Measurements from ENCODE around the gene KIAA1958. TPM values are rescaled to one million over a fixed set of nuclear protein-coding genes. Genes with fewer than 3 reads are reported as not detected.

Gene KIAA1958
- total and polyA plus RNA-seq, 2 donors (not counting 1 experiment from before 2014, with no cell fraction given), result 2.4 to 15.3 TPM

DNA sequence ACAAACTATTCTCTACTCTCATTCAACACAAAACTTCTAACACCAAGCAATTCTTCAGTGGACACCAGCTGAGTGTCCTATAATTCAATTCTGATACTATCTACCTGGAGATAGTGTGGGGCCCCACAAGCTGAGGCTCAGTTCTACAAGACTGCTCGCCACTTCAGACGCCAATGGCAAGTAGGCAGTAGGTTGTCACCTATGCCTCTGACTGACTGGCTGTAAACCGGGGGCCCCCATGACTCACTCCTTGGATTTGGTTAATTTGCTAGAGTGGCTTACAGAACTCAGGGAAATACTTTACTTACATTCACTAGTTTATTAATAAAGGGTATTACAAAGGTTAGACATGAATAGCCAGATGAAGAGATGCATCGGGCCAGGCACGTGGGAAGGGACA lies 209.8 kb downstream of the KIAA1958 start:
- H3K27ac Mint-ChIP-seq, result no peak overlapping the region
- TF ChIP-seq EZH2 (IDR thresholded peaks at IDR 0.05; ENCODE audit: borderline replicate concordance, insufficient read depth, low read depth, low read length, poor library complexity, severe bottlenecking), result no peak
- TF ChIP-seq, protein P1, sequence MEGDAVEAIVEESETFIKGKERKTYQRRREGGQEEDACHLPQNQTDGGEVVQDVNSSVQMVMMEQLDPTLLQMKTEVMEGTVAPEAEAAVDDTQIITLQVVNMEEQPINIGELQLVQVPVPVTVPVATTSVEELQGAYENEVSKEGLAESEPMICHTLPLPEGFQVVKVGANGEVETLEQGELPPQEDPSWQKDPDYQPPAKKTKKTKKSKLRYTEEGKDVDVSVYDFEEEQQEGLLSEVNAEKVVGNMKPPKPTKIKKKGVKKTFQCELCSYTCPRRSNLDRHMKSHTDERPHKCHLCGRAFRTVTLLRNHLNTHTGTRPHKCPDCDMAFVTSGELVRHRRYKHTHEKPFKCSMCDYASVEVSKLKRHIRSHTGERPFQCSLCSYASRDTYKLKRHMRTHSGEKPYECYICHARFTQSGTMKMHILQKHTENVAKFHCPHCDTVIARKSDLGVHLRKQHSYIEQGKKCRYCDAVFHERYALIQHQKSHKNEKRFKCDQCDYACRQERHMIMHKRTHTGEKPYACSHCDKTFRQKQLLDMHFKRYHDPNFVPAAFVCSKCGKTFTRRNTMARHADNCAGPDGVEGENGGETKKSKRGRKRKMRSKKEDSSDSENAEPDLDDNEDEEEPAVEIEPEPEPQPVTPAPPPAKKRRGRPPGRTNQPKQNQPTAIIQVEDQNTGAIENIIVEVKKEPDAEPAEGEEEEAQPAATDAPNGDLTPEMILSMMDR (IDR thresholded peaks at IDR 0.05), result no peak
- Histone ChIP-seq H3K9me3 (ENCODE audit: control extremely low read depth in 1 of 3, control insufficient read depth in 2 of 3, insufficient read depth in 1 of 3, low read length in 2 of 3) (no peaks in the 10 kb centered on the region), H3K27ac (ENCODE audit: low read length in 2 of 2) (no peak overlapping the region), H3K79me2 (ENCODE audit: control insufficient read depth, insufficient read depth, low read length) (peaks cover 8% of the 10 kb centered on the region), H3K4me3 (ENCODE audit: control extremely low read depth in 1 of 5, extremely low read depth in 1 of 5, insufficient read depth in 1 of 5, low read depth in 2 of 5, low read length in 4 of 5) (no peak overlapping the region), H4K20me1 (ENCODE audit: control insufficient read depth, insufficient read depth, low read length, poor library complexity, severe bottlenecking) (no peaks in the 10 kb centered on the region), H3K9ac (ENCODE audit: low read length) (no peak overlapping the region), H3K4me1 (ENCODE audit: control insufficient read depth in 2 of 2, insufficient read depth in 2 of 2, low read length in 2 of 2) (no peaks in the 10 kb centered on the region), H3K36me3 (replicated peaks in 1 of 2; ENCODE audit: control extremely low read depth in 1 of 2, control insufficient read depth in 1 of 2, extremely low read depth in 1 of 2, insufficient read depth in 2 of 2, low read length in 1 of 2) (peaks cover 6 to 27% of the 10 kb centered on the region in 2 experiments), H2AFZ (ENCODE audit: insufficient read depth, low read depth, low read length, poor library complexity, severe bottlenecking) (no peak overlapping the region), H3K27me3 (replicated peaks in 1 of 4; ENCODE audit: control extremely low read depth in 1 of 4, control insufficient read depth in 3 of 4, insufficient read depth in 4 of 4, low read length in 3 of 4) (no peaks in the 10 kb centered on the region), H3K4me2 (replicated peaks; ENCODE audit: low read depth, low read length, poor library complexity, severe bottlenecking) (no peak overlapping the region)
- intact Hi-C loops (cut with micrococcal nuclease), result no loop called here
- H3K4me1 Mint-ChIP-seq, result peaks cover 2% of the 10 kb centered on the region
- ATAC-seq (ENCODE audit: low read depth) (no peak), DNase-seq (no peak)
- H3K4me3 Mint-ChIP-seq, result no peak overlapping the region
- CTCF ChIA-PET, result interaction anchor here (1.3 kb wide), 1 partner anchor 207 kb away, joined by 3 read pairs; no protein-coding TSS in a partner anchor
- H3K27me3 Mint-ChIP-seq, result no peaks in the 10 kb centered on the region
- POLR2A ChIA-PET, result no interaction called here
- no peaks in the 10 kb centered on the region for H3K9me3 Mint-ChIP-seq (ENCODE audit: insufficient read depth)
- 96% methylated on average over 3 of the region's 5 CpGs for WGBS (ENCODE audit: insufficient coverage)

DNA sequence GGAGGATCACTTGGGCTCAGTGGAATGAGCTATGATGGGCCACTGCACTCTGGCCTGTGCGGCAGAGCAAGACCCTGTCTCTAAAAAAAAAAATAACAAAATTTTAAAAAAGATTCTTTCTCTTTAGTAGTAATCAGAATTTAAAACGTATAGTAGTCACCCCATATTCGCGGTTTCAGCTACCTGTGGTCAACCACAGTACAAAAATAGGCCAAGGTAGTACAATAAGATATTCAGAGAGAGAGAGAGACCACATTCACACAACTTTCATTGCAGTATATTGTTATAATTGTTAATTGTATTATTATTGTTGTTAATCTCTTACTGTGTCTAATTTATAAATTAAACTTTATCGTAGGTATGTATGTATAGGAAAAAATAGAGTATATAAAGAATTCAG lies 212.6 kb downstream of the KIAA1958 start:
- Histone ChIP-seq H3K9me3 (ENCODE audit: control extremely low read depth in 1 of 3, control insufficient read depth in 2 of 3, insufficient read depth in 1 of 3, low read length in 2 of 3) (no peaks in the 10 kb centered on the region), H4K20me1 (ENCODE audit: control insufficient read depth, insufficient read depth, low read length, poor library complexity, severe bottlenecking) (peaks cover 10% of the 10 kb centered on the region), H3K4me3 (ENCODE audit: control extremely low read depth in 1 of 5, extremely low read depth in 1 of 5, insufficient read depth in 1 of 5, low read depth in 2 of 5, low read length in 4 of 5) (no peak overlapping the region), H3K27me3 (replicated peaks in 1 of 4; ENCODE audit: control extremely low read depth in 1 of 4, control insufficient read depth in 3 of 4, insufficient read depth in 4 of 4, low read length in 3 of 4) (no peaks in the 10 kb centered on the region), H3K79me2 (ENCODE audit: control insufficient read depth, insufficient read depth, low read length) (peaks cover 19% of the 10 kb centered on the region), H2AFZ (ENCODE audit: insufficient read depth, low read depth, low read length, poor library complexity, severe bottlenecking) (no peak overlapping the region), H3K4me1 (ENCODE audit: control insufficient read depth in 2 of 2, insufficient read depth in 2 of 2, low read length in 2 of 2) (no peaks in the 10 kb centered on the region), H3K36me3 (replicated peaks in 1 of 2; ENCODE audit: control extremely low read depth in 1 of 2, control insufficient read depth in 1 of 2, extremely low read depth in 1 of 2, insufficient read depth in 2 of 2, low read length in 1 of 2) (peaks cover 9 to 21% of the 10 kb centered on the region in 2 experiments), H3K9ac (ENCODE audit: low read length) (no peak overlapping the region), H3K4me2 (replicated peaks; ENCODE audit: low read depth, low read length, poor library complexity, severe bottlenecking) (no peak overlapping the region), H3K27ac (ENCODE audit: low read length in 2 of 2) (no peak overlapping the region)
- DNase-seq (no peak), ATAC-seq (ENCODE audit: low read depth) (no peak)
- H3K9me3 Mint-ChIP-seq (ENCODE audit: insufficient read depth), result no peaks in the 10 kb centered on the region
- ChIA-PET CTCF (no interaction called here), POLR2A (no interaction called here)
- H3K27ac Mint-ChIP-seq, result no peak overlapping the region
- intact Hi-C loops (cut with micrococcal nuclease), result no loop called here
- WGBS (ENCODE audit: insufficient coverage), result no CpG with 5 or more reads among the region's 5 CpGs
- peaks cover 2% of the 10 kb centered on the region for H3K4me1 Mint-ChIP-seq
- no peak for TF ChIP-seq EZH2 (IDR thresholded peaks at IDR 0.05; ENCODE audit: borderline replicate concordance, insufficient read depth, low read depth, low read length, poor library complexity, severe bottlenecking)
- no peak overlapping the region for H3K4me3 Mint-ChIP-seq
- H3K27me3 Mint-ChIP-seq, result no peaks in the 10 kb centered on the region
